Effector memory CD4-positive, alpha-beta T cell (primary cell): Measurements from ENCODE around the gene CACNA1C.

ENCODE experiments used
- DNase-seq, 3 donors: peaks; one replicate each; pipeline ENCODE4 v3.0.0-alpha.2; 2020
- H3K27ac ChIP-seq: 2 replicates; pipeline ENCODE4 v1.7.0; 2013; ENCODE audit warnings: mild to moderate bottlenecking, low read length, moderate library complexity; ENCODE audit not compliant: insufficient read depth, poor library complexity, severe bottlenecking
- H3K27me3 ChIP-seq: replicated peaks from 2 replicates; pipeline ENCODE4 v1.7.0; 2013; ENCODE audit warnings: mild to moderate bottlenecking, low read length; ENCODE audit not compliant: insufficient read depth, control insufficient read depth, poor library complexity, severe bottlenecking
- H3K36me3 ChIP-seq: 2 replicates; pipeline ENCODE4 v1.7.0; 2013; ENCODE audit warnings: mild to moderate bottlenecking, low read length, moderate library complexity; ENCODE audit not compliant: control insufficient read depth, insufficient read depth
- H3K4me1 ChIP-seq: 2 replicates; pipeline ENCODE4 v1.7.0; 2013; ENCODE audit warnings: low read length, mild to moderate bottlenecking; ENCODE audit not compliant: control insufficient read depth, insufficient read depth, poor library complexity, severe bottlenecking
- H3K4me3 ChIP-seq: 2 replicates; pipeline ENCODE4 v1.7.0; 2013; ENCODE audit warnings: low read length, low read depth, mild to moderate bottlenecking; ENCODE audit not compliant: insufficient read depth, poor library complexity, severe bottlenecking
- H3K9me3 ChIP-seq: 2 replicates; pipeline ENCODE4 v1.7.0; 2013; ENCODE audit warnings: mild to moderate bottlenecking, low read length, moderate library complexity; ENCODE audit not compliant: control insufficient read depth

CACNA1C gene

GRCh38 chr12:2256453-2256852, 203.7 kb downstream of the CACNA1C start:
- H3K27me3 ChIP-seq, result no peaks in the 10 kb centered on the region
- no peaks in the 10 kb centered on the region for H3K9me3 ChIP-seq
- no peak for DNase-seq
- no peaks in the 10 kb centered on the region for H3K36me3 ChIP-seq
- no peak overlapping the region for H3K4me3 ChIP-seq
- H3K4me1 ChIP-seq, result no peaks in the 10 kb centered on the region
- no peak overlapping the region for H3K27ac ChIP-seq

DNA sequence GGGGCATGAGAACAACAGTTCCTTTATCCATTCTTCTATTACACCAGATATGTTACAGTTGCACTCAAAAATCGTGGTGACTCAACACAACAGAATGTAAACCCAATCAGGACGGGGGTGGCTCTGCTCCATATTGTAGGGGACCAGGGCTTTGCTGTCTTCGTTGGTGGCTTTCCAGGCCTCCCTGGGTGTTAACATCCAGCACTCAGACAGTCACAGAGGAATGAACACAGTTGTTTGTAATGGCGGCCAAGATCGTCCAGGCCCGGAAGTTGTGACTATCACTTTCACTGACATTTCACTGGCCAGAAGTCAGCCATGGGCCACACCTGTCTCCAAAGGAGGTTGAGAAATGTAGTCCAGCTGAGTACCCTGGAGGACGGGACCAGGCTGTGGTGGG, 204.1 kb downstream of the CACNA1C start:
- no peaks in the 10 kb centered on the region for H3K36me3 ChIP-seq
- H3K27ac ChIP-seq, result no peak overlapping the region
- no peaks in the 10 kb centered on the region for H3K4me1 ChIP-seq
- no peaks in the 10 kb centered on the region for H3K27me3 ChIP-seq
- no peaks in the 10 kb centered on the region for H3K9me3 ChIP-seq
- H3K4me3 ChIP-seq, result no peak overlapping the region
- DNase-seq, result no peak

- Histone ChIP-seq H3K27ac (no peak overlapping the region), H3K36me3 (no peaks in the 10 kb centered on the region), H3K4me3 (no peak overlapping the region), H3K9me3 (no peaks in the 10 kb centered on the region), H3K27me3 (no peaks in the 10 kb centered on the region), H3K4me1 (no peaks in the 10 kb centered on the region)
- no peak for DNase-seq
Observed at GRCh38 chr12:2258025-2258424, 205.2 kb downstream of the CACNA1C start.

- no peaks in the 10 kb centered on the region for H3K9me3 ChIP-seq
- H3K27ac ChIP-seq, result no peak overlapping the region
- H3K4me1 ChIP-seq, result no peaks in the 10 kb centered on the region
- H3K4me3 ChIP-seq, result no peak overlapping the region
- no peak for DNase-seq
- H3K36me3 ChIP-seq, result no peaks in the 10 kb centered on the region
- no peaks in the 10 kb centered on the region for H3K27me3 ChIP-seq
Observed at GRCh38 chr12:2259369-2259768, 206.6 kb downstream of the CACNA1C start.

- Histone ChIP-seq H3K4me1 (no peaks in the 10 kb centered on the region), H3K27me3 (no peaks in the 10 kb centered on the region)
- DNase-seq, result no peak
Observed at GRCh38 chr12:2260441-2260840, 207.7 kb downstream of the CACNA1C start.

DNA sequence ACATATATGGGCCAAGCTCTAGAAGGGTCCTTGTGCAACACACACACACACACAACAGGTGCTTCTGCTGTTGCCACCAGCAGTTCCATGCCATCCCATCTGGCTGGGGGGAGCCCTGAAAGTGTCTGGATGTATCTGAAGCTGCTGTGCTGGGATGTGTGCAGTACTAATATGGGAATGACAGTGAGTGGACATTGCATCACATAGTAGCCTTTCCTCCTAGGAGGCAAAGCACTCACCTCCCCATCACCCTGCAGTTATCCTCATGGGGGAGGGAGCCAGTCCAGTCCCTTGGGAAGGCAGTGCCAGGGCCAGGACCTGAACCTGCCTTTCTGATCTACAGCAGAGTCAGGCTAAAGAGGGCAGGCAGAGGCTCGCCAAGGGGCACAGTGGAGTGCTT, 208.9 kb downstream of the CACNA1C start:
- no peaks in the 10 kb centered on the region for H3K9me3 ChIP-seq
- H3K4me3 ChIP-seq, result no peak overlapping the region
- no peak overlapping the region for H3K27ac ChIP-seq
- no peaks in the 10 kb centered on the region for H3K4me1 ChIP-seq
- H3K36me3 ChIP-seq, result no peaks in the 10 kb centered on the region
- no peaks in the 10 kb centered on the region for H3K27me3 ChIP-seq
- DNase-seq, result no peak

More at GRCh38 chr12:2260441-2260840, 207.7 kb downstream of the CACNA1C start:
- H3K27ac ChIP-seq, result no peak overlapping the region
- H3K36me3 ChIP-seq, result no peaks in the 10 kb centered on the region
- no peaks in the 10 kb centered on the region for H3K9me3 ChIP-seq
- H3K4me3 ChIP-seq, result no peak overlapping the region

GRCh38 chr12:2262449-2262848, 209.7 kb downstream of the CACNA1C start:
- H3K27ac ChIP-seq, result no peak overlapping the region
- no peak for DNase-seq
- no peaks in the 10 kb centered on the region for H3K9me3 ChIP-seq
- H3K27me3 ChIP-seq, result no peaks in the 10 kb centered on the region
- H3K4me1 ChIP-seq, result no peaks in the 10 kb centered on the region
- H3K36me3 ChIP-seq, result no peaks in the 10 kb centered on the region
- H3K4me3 ChIP-seq, result no peak overlapping the region

DNA sequence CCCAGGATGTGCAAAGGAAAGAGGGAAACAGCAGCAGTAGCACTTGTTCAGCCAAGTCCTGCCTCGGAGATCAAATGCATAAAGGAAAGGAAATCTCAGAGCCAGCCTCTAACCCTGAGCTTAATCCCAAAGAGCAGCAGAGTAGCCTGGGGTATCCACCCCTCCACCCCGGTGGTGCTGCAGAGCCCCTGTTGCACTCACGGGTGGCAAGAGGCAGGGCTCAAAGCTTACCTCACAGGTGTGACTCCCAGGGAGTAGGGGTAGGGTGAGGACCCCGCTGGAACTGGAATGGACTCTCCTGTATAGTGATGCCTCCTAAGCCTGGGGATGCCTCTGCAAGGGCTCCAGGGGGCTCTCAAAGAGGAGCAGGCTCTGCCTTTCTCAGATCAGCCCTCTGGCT, 211.1 kb downstream of the CACNA1C start:
- no peaks in the 10 kb centered on the region for H3K27me3 ChIP-seq
- H3K4me3 ChIP-seq, result no peak overlapping the region
- H3K27ac ChIP-seq, result no peak overlapping the region
- no peak for DNase-seq
- no peaks in the 10 kb centered on the region for H3K4me1 ChIP-seq
- H3K9me3 ChIP-seq, result no peaks in the 10 kb centered on the region
- no peaks in the 10 kb centered on the region for H3K36me3 ChIP-seq

DNA sequence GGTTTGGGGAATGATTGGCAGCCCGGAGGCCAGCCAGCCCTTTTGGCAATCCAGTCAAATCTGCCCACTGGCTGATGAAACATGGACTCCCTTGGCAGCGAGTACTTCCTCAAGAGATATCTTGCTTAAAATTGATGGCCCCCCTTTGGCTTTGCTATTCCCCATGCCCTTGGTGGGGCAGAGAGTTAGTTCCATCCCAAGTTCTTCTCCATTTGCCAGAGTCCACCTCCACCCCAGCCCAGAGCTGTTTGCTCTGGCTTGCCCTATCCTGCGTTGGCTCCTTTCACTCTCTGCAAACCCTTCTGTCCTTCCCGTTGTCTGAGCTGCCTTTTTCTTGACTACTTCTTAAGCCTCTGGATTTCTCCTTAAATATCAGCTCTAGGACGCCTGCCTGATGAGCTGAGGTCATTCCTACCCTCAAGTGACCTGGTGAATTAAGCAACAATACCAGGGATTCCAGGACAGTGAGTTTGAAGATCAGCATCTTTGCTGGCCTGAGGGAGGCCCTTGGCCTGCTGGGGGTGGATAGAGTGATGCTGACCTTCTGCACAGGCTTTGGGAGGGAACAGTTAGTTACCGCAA, 212.0 kb downstream of the CACNA1C start:
- Histone ChIP-seq H3K4me3 (no peak overlapping the region), H3K27ac (no peak overlapping the region), H3K4me1 (no peaks in the 10 kb centered on the region), H3K9me3 (no peaks in the 10 kb centered on the region), H3K27me3 (no peaks in the 10 kb centered on the region), H3K36me3 (no peaks in the 10 kb centered on the region)
- no peak for DNase-seq

- no peaks in the 10 kb centered on the region for H3K4me1 ChIP-seq
- no peaks in the 10 kb centered on the region for H3K36me3 ChIP-seq
- no peak overlapping the region for H3K4me3 ChIP-seq
- DNase-seq, result no peak
- H3K27ac ChIP-seq, result no peak overlapping the region
- no peaks in the 10 kb centered on the region for H3K9me3 ChIP-seq
- no peaks in the 10 kb centered on the region for H3K27me3 ChIP-seq
Observed at GRCh38 chr12:2265461-2266167, 212.8 kb downstream of the CACNA1C start.
